Smooth muscle cell (in vitro differentiated cells): ENCODE results near the gene NLRP9. TPM values are rescaled to one million over a fixed set of nuclear protein-coding genes. Genes with fewer than 3 reads are reported as not detected.

Source experiments
- DNase-seq: peaks from one replicate; lab custom pipeline; 2025; ENCODE audit not compliant: unreplicated experiment; lab: John Stamatoyannopoulos, UW
- H2AFZ ChIP-seq: fragments of 200-600 bp; sonication (generic); 2 replicates; pipeline ENCODE4 v1.6.0; 2016; ENCODE audit warnings: antibody characterized with exemption, low read depth, mild to moderate bottlenecking
- H3F3A ChIP-seq: fragments of 200-600 bp; sonication (generic); 2 replicates; pipeline ENCODE4 v1.6.0; 2017; ENCODE audit warnings: antibody characterized with exemption, low read depth
- H3K27ac ChIP-seq: fragments of 200-600 bp; sonication (generic); 2 replicates; pipeline ENCODE4 v1.5.1; 2016; ENCODE audit warnings: low read depth, mild to moderate bottlenecking
- H3K27me3 ChIP-seq: fragments of 200-600 bp; sonication (generic); 2 replicates; pipeline ENCODE4 v1.6.1; 2016; ENCODE audit warnings: low read depth, mild to moderate bottlenecking
- H3K36me3 ChIP-seq: fragments of 200-600 bp; sonication (generic); 2 replicates; pipeline ENCODE4 v1.5.1; 2016; ENCODE audit warnings: low read depth
- H3K4me1 ChIP-seq: fragments of 200-600 bp; sonication (generic); 2 replicates; pipeline ENCODE4 v1.5.1; 2016; ENCODE audit warnings: low read depth
- H3K4me2 ChIP-seq: fragments of 200-600 bp; sonication (generic); 2 replicates; pipeline ENCODE4 v1.6.0; 2016; ENCODE audit warnings: mild to moderate bottlenecking
- H3K4me3 ChIP-seq: fragments of 200-600 bp; sonication (generic); 2 replicates; pipeline ENCODE4 v1.5.1; 2016; ENCODE audit warnings: mild to moderate bottlenecking
- H3K79me2 ChIP-seq: fragments of 200-600 bp; sonication (generic); 2 replicates; pipeline ENCODE4 v1.6.0; 2016; ENCODE audit warnings: low read depth, mild to moderate bottlenecking
- H3K9ac ChIP-seq: fragments of 200-600 bp; sonication (generic); 2 replicates; pipeline ENCODE4 v1.6.0; 2016; ENCODE audit warnings: low read depth
- H3K9me3 ChIP-seq: fragments of 200-600 bp; sonication (generic); replicated peaks from 2 replicates; pipeline ENCODE4 v1.5.1; 2016; ENCODE audit warnings: low read depth
- H4K20me1 ChIP-seq: fragments of 200-600 bp; sonication (generic); 2 replicates; pipeline ENCODE4 v1.6.0; 2016; ENCODE audit warnings: low read depth
- CTCF ChIP-seq: fragments of 200-600 bp; sonication (generic); IDR thresholded peaks from 2 replicates; pipeline ENCODE4 v1.5.1; 2017; ENCODE audit warnings: borderline replicate concordance, mild to moderate bottlenecking, antibody characterized with exemption; ENCODE audit not compliant: insufficient read depth, poor library complexity, severe bottlenecking
- WGBS: methylation state at CpG from one replicate; pipeline ENCODE4 v1.1.7; 2016; ENCODE audit warnings: low lambda C conversion rate; 5-methylcytosine and 5-hydroxymethylcytosine counted together
- polyA plus RNA-seq: library from polyadenylated mRNA; unstranded; fragments of >200 nt; fragmentation: Nextera tagmentation; extraction: Ambion mirVana; gene quantifications from 2 replicates; pipeline ENCODE4 v1.2.1, GENCODE V29; 2016
- total RNA-seq: library from RNA; depleted of rRNA; stranded (reverse); fragments of >200 nt; gene quantifications from 2 replicates; pipeline ENCODE4 v1.2.3, GENCODE V29; 2014

NLRP9 gene
- total and polyA plus RNA-seq, 2 experiments from 2014 or later: 0.07 TPM; not detected in 1

GRCh38 chr19:55679343-55680257, 58.6 kb downstream of the NLRP9 start:
- H3K4me2 ChIP-seq: no peak overlapping the region
- no peak overlapping the region for H3K4me3 ChIP-seq
- WGBS: 93% methylated on average over 23 of the region's 24 CpGs
- H2AFZ ChIP-seq: no peak overlapping the region
- H3K27me3 ChIP-seq: no peaks in the 10 kb centered on the region
- H3K9me3 ChIP-seq: no peaks in the 10 kb centered on the region
- no peak overlapping the region for H3K27ac ChIP-seq
- no peak for DNase-seq
- no peaks in the 10 kb centered on the region for H3K36me3 ChIP-seq
- no peak overlapping the region for H3K9ac ChIP-seq
- peaks cover 5% of the 10 kb centered on the region for H3K4me1 ChIP-seq
- peaks cover 94% of the 10 kb centered on the region for H3K79me2 ChIP-seq
- H3F3A ChIP-seq: no peaks in the 10 kb centered on the region
- no peak for TF ChIP-seq CTCF
- peaks cover 85% of the 10 kb centered on the region for H4K20me1 ChIP-seq

- Histone ChIP-seq H3K9ac (no peak overlapping the region), H3K9me3 (no peaks in the 10 kb centered on the region), H3K27me3 (no peaks in the 10 kb centered on the region), H3F3A (peaks cover 7% of the 10 kb centered on the region), H3K4me1 (peaks cover 5% of the 10 kb centered on the region), H4K20me1 (peaks cover 77% of the 10 kb centered on the region), H3K36me3 (no peaks in the 10 kb centered on the region), H2AFZ (no peak overlapping the region), H3K4me2 (peak overlapping the region; percentile 98), H3K27ac (no peak overlapping the region), H3K79me2 (peaks cover 88% of the 10 kb centered on the region), H3K4me3 (no peak overlapping the region)
- DNase-seq: no peak
- 98% methylated on average over 21 of the region's 21 CpGs for WGBS
- no peak for TF ChIP-seq CTCF
Measured at GRCh38 chr19:55678121-55678671, 60.0 kb downstream of the NLRP9 start.

GRCh38 chr19:55677572-55678028, 60.6 kb downstream of the NLRP9 start:
- peak overlapping the region; percentile 98 for H3K4me2 ChIP-seq
- WGBS: 67% methylated on average over 6 of the region's 6 CpGs

More at GRCh38 chr19:55677572-55678028, 60.6 kb downstream of the NLRP9 start:
- peaks cover 11% of the 10 kb centered on the region for H3F3A ChIP-seq
- no peak overlapping the region for H2AFZ ChIP-seq
- H3K9me3 ChIP-seq: no peaks in the 10 kb centered on the region
- H3K27ac ChIP-seq: peak overlapping the region; percentile 88
- peaks cover 5% of the 10 kb centered on the region for H3K4me1 ChIP-seq
- no peaks in the 10 kb centered on the region for H3K27me3 ChIP-seq
- H3K36me3 ChIP-seq: no peaks in the 10 kb centered on the region
- no peak overlapping the region for H3K9ac ChIP-seq
- peaks cover 77% of the 10 kb centered on the region for H4K20me1 ChIP-seq
- peaks cover 88% of the 10 kb centered on the region for H3K79me2 ChIP-seq
- no peak overlapping the region for H3K4me3 ChIP-seq
- no peak for DNase-seq
- no peak for TF ChIP-seq CTCF
